Astrocyte of the spinal cord (primary cell): ENCODE results near the gene PRIM2.

Experiments
- DNase-seq: peaks from one replicate; pipeline ENCODE4 v3.0.0; 2011; ENCODE audit warnings: low read depth, low spot score
- H3K4me3 ChIP-seq: 2 replicates; pipeline ENCODE4 v1.5.1; 2011; ENCODE audit warnings: low read depth, mild to moderate bottlenecking, low read length, moderate library complexity
- CTCF ChIP-seq: IDR thresholded peaks from 2 replicates; pipeline ENCODE4 v1.5.1; 2012; ENCODE audit warnings: low read depth, mild to moderate bottlenecking, low read length, inconsistent platforms
- in situ Hi-C: cut with HindIII; loops from 2 replicates; pipeline ENCODE4 v1.10.0; 2017; ENCODE audit warnings: low sequenced_read_pairs

Gene PRIM2

GRCh38 chr6:57301757-57302156 lies 15.7 kb upstream of the PRIM2 start:
- no peak for DNase-seq
- no peak for TF ChIP-seq CTCF
- in situ Hi-C loops: no loop called here
- no peak overlapping the region for H3K4me3 ChIP-seq

- no peak for TF ChIP-seq CTCF
- in situ Hi-C loops: no loop called here
- no peak overlapping the region for H3K4me3 ChIP-seq
- no peak for DNase-seq
Measured at GRCh38 chr6:57302477-57302876, 15.0 kb upstream of the PRIM2 start.

GRCh38 chr6:57303931-57304681 lies 13.3 kb upstream of the PRIM2 start:
- no peak overlapping the region for H3K4me3 ChIP-seq
- DNase-seq: no peak
- in situ Hi-C loops: no loop called here
- TF ChIP-seq CTCF: no peak

GRCh38 chr6:57305107-57305506 lies 12.3 kb upstream of the PRIM2 start:
- H3K4me3 ChIP-seq: no peak overlapping the region
- DNase-seq: no peak
- in situ Hi-C loops: no loop called here
- no peak for TF ChIP-seq CTCF

- no peak overlapping the region for H3K4me3 ChIP-seq
- TF ChIP-seq CTCF: no peak
- no peak for DNase-seq
- in situ Hi-C loops: no loop called here
Measured at GRCh38 chr6:57305761-57306160, 11.7 kb upstream of the PRIM2 start.

- no peak for TF ChIP-seq CTCF
- in situ Hi-C loops: no loop called here
- H3K4me3 ChIP-seq: no peak overlapping the region
- DNase-seq: no peak
Measured at GRCh38 chr6:57306273-57306672, 11.2 kb upstream of the PRIM2 start.
